CD4-positive, CD25-positive, alpha-beta regulatory T cell (primary cell): Measurements from ENCODE around the gene MRPS9. TPM values are rescaled to one million over a fixed set of nuclear protein-coding genes. Genes with fewer than 3 reads are reported as not detected.

Experiments
- ATAC-seq, 2 donors: fragments of 150-1000 bp; cut with Tn5 transposase; one replicate each; pipeline ENCODE4 v1.10.0; 2021; ENCODE audit warnings: low read depth in 2 of 2, moderate number of reproducible peaks in 2 of 2, moderate library complexity in 1 of 2
- DNase-seq, 3 donors: peaks; one replicate each; pipeline versions ENCODE4 v3.0.0 to v3.0.0-alpha.2; 2012 to 2022; ENCODE audit warnings: mixed read lengths in 1 of 3
- H3K27ac ChIP-seq: one replicate; pipeline ENCODE4 v1.7.0; 2013; ENCODE audit warnings: mild to moderate bottlenecking, low read length; ENCODE audit not compliant: insufficient read depth, poor library complexity, severe bottlenecking
- H3K27me3 ChIP-seq: one replicate; pipeline ENCODE4 v1.7.0; 2013; ENCODE audit warnings: low read length; ENCODE audit not compliant: control insufficient read depth, insufficient read depth
- H3K36me3 ChIP-seq: one replicate; pipeline ENCODE4 v1.7.0; 2013; ENCODE audit warnings: mild to moderate bottlenecking, low read length, moderate library complexity; ENCODE audit not compliant: control insufficient read depth, insufficient read depth
- H3K4me1 ChIP-seq: 2 replicates; pipeline ENCODE4 v1.7.0; 2013; ENCODE audit warnings: mild to moderate bottlenecking, low read length; ENCODE audit not compliant: insufficient read depth, control insufficient read depth, poor library complexity, severe bottlenecking
- H3K4me3 ChIP-seq: one replicate; pipeline ENCODE4 v1.7.0; 2013; ENCODE audit warnings: low read depth, mild to moderate bottlenecking, low read length, moderate library complexity
- H3K9me3 ChIP-seq, 2 experiments: 1 replicate in 1 of 2; 2 replicates in 1 of 2; pipeline ENCODE4 v1.7.0; 2013; ENCODE audit warnings: low read length in 2 of 2, mild to moderate bottlenecking in 1 of 2, moderate library complexity in 1 of 2; ENCODE audit not compliant: control insufficient read depth in 2 of 2
- H3K27ac Mint-ChIP-seq, 3 donors: one replicate each; pipeline ENCODE4 v1.8.0; 2020 to 2022; ENCODE audit warnings: mild to moderate bottlenecking in 3 of 3, mixed read lengths in 3 of 3, moderate library complexity in 2 of 3
- H3K27me3 Mint-ChIP-seq: one replicate; pipeline ENCODE4 v1.8.0; 2022; ENCODE audit warnings: mild to moderate bottlenecking, mixed read lengths
- H3K36me3 Mint-ChIP-seq: one replicate; pipeline ENCODE4 v1.8.0; 2020; ENCODE audit warnings: mixed read lengths
- H3K4me1 Mint-ChIP-seq, 4 donors: one replicate each; pipeline ENCODE4 v1.8.0; 2020 to 2022; ENCODE audit warnings: mixed read lengths in 4 of 4, mild to moderate bottlenecking in 1 of 4
- H3K4me3 Mint-ChIP-seq, 4 donors: one replicate each; pipeline ENCODE4 v1.8.0; 2020 to 2022; ENCODE audit warnings: mild to moderate bottlenecking in 4 of 4, mixed read lengths in 4 of 4, moderate library complexity in 3 of 4
- H3K9me3 Mint-ChIP-seq, 7 donors: one replicate each; pipeline ENCODE4 v1.8.0; 2020 to 2022; ENCODE audit warnings: mixed read lengths in 7 of 7, mild to moderate bottlenecking in 3 of 7, moderate library complexity in 2 of 7
- polyA plus RNA-seq, 4 donors: library from polyadenylated mRNA; unstranded; fragments of 300-500 nt; fragmentation: Illumina TruSeq; gene quantifications; one replicate each; pipeline ENCODE4 v1.2.3, GENCODE V29; 2021
- total RNA-seq: library from RNA; stranded (reverse); gene quantifications from one replicate; pipeline ENCODE4 v1.2.3, GENCODE V29; 2022

Gene MRPS9
- total and polyA plus RNA-seq, 5 donors from 2014 or later = 13.2 to 39.6 (median 32.2) TPM

DNA sequence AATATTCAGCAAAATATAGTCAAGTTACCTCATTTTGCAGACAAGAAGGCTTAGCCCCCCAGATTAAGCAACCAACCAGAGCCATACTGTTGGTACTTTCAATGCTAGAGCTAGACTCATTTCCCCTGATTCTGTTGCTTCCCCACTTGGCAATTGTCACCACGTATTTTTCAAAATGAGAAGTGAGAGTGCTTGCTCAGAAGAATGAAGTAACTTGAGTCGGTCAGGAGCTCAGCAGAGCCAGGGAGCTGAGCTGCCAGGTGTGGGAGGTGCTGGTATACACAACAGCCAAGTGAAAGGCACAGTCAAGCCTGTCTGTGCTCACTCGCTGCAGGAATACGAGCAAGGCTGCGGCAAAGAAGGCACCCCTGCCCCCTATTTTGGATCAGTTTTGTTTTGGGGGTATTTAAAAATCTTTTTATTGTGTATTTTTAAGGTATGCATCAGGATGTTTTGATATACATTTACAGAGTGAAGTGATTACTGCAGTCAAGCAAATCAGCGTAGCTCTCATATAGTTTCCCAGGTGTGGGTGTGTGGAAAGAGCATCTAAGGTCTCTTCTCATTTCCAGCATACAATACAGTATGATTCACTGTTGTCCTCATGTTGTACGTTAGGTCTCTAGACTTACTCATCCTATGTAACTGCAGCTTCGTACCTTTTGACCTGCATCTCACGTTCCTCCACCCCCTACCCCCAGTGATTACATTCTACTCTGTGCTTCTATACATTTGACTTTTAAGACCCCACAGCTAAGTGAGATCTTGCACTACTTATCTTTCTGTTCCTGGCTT lies 62.4 kb downstream of the MRPS9 start:
- Histone ChIP-seq H3K4me1 (no peaks in the 10 kb centered on the region), H3K27me3 (no peaks in the 10 kb centered on the region), H3K36me3 (peaks cover 35% of the 10 kb centered on the region), H3K27ac (no peak overlapping the region), H3K9me3 (no peaks in the 10 kb centered on the region), H3K4me3 (no peak overlapping the region)
- Mint-ChIP-seq H3K4me1 (no peaks in the 10 kb centered on the region), H3K36me3 (peaks cover 63% of the 10 kb centered on the region), H3K27me3 (no peaks in the 10 kb centered on the region), H3K27ac (no peak overlapping the region), H3K9me3 (no peaks in the 10 kb centered on the region), H3K4me3 (no peak overlapping the region)
- ATAC-seq (no peak), DNase-seq (no peak)

DNA sequence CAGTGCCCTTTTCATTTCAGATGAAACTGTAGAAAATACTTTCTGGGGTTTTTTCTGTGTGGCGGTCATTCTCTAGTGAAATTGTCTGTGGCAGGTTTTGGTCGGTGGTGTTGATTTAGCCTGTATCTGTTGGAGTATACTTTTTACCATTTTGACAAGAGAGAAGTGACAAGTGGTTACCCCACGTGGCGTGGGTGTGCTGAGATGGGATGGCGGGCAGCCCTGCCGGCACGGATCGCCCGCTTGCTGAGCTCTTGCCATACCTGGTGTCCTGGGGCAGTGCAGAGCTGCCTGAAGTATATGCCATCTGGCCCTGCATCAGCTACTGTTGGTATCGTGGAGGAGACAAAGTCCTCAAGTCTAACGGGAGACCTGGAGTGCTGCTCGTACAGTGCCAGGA lies 64.1 kb downstream of the MRPS9 start:
- H3K27ac Mint-ChIP-seq = peak overlapping the region in 1 of 3 donors; percentile 9
- H3K36me3 Mint-ChIP-seq = peaks cover 59% of the 10 kb centered on the region

DNA sequence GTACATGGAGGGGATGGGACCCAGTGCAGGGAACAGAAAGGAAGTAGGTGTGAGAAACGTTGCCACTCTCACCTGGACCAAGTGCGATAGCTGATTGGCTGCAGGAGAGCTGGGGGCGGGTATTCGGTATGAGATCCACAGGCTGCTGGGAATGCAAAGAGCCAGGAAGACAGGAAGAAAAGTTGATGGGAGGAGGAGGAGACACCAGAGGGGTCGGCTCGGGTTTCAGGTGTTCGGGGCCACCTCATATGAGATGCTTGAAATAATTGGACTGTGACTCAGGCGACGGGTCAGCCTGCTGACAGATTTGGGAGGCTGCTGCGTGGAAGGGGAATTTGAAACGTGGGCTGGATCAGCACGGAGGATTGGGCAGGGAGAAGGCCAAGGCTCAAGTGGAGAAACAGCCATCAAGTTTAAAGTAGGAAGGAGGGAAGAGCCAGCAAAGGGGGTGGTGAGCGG lies 65.1 kb downstream of the MRPS9 start:
- Mint-ChIP-seq H3K4me1 (no peaks in the 10 kb centered on the region), H3K36me3 (peaks cover 54% of the 10 kb centered on the region), H3K9me3 (no peaks in the 10 kb centered on the region), H3K27ac (no peak overlapping the region), H3K27me3 (no peaks in the 10 kb centered on the region), H3K4me3 (no peak overlapping the region)
- DNase-seq (no peak), ATAC-seq (no peak)
- H3K27ac ChIP-seq = no peak overlapping the region
- peaks cover 17% of the 10 kb centered on the region for H3K36me3 ChIP-seq
- no peaks in the 10 kb centered on the region for H3K27me3 ChIP-seq
- H3K9me3 ChIP-seq = no peaks in the 10 kb centered on the region
- no peak overlapping the region for H3K4me3 ChIP-seq
- H3K4me1 ChIP-seq = no peaks in the 10 kb centered on the region

More for the DNA sequence above, 64.1 kb downstream of the MRPS9 start:
- Histone ChIP-seq H3K27ac (no peak overlapping the region), H3K4me3 (no peak overlapping the region), H3K9me3 (no peaks in the 10 kb centered on the region), H3K36me3 (peaks cover 26% of the 10 kb centered on the region), H3K27me3 (no peaks in the 10 kb centered on the region), H3K4me1 (no peaks in the 10 kb centered on the region)
- H3K4me3 Mint-ChIP-seq = no peak overlapping the region
- ATAC-seq = no peak
- no peaks in the 10 kb centered on the region for H3K27me3 Mint-ChIP-seq
- H3K4me1 Mint-ChIP-seq = no peaks in the 10 kb centered on the region
- DNase-seq = no peak
- no peaks in the 10 kb centered on the region for H3K9me3 Mint-ChIP-seq

DNA sequence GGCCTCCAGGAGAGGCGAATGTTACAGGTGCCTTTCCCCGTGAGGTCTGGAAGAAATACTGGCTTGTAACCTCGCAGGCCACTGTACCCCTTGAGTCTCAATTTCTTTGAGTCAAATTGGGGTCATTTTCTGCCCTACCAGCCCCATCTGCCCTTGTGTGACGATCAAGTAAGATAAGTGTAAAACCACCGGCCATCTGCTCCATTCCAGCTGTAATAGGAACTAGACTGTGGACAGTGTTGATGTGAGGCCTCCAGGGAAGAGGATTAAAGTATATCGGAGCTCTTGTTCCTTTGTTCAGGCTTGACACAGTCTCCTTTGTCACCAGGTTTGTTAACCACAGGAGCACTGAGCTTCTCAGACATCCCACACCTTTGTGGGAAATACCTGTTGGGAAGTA lies 65.6 kb downstream of the MRPS9 start:
- ATAC-seq (no peak), DNase-seq (no peak)
- H3K4me3 Mint-ChIP-seq = no peak overlapping the region
- H3K9me3 ChIP-seq = no peaks in the 10 kb centered on the region
- no peak overlapping the region for H3K4me3 ChIP-seq
- H3K27ac Mint-ChIP-seq = no peak overlapping the region
- no peaks in the 10 kb centered on the region for H3K9me3 Mint-ChIP-seq
- no peaks in the 10 kb centered on the region for H3K27me3 Mint-ChIP-seq
- no peaks in the 10 kb centered on the region for H3K27me3 ChIP-seq
- peaks cover 52% of the 10 kb centered on the region for H3K36me3 Mint-ChIP-seq
- peaks cover 15% of the 10 kb centered on the region for H3K36me3 ChIP-seq
- no peaks in the 10 kb centered on the region for H3K4me1 Mint-ChIP-seq
- no peaks in the 10 kb centered on the region for H3K4me1 ChIP-seq
- no peak overlapping the region for H3K27ac ChIP-seq

DNA sequence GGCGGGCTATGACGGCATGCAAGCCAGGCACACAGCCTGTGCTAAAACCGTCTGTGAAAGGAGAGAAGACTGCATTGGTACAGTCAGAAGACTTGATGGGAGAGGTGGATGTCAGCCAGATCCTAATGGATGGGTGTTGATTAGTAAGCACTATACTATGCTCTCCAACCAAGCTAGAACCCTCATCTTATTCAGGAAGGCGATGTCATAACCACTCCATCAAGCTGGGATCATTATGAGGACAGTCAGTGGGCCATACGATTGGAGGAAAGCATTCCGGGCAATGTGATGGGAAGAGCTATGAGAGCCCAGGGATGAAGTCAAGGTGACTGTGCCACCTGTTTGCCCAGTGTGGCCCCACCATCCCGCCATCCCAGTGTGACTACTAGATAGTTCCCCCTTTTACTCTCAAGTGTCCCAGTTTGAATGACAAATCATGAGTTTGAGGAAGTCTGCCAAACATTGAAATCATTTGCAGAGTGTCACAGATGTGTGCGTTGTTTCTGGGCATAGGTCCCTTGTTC lies 66.4 kb downstream of the MRPS9 start:
- Mint-ChIP-seq H3K27ac (peak overlapping the region in 1 of 3 donors; percentile 1), H3K4me3 (no peak overlapping the region), H3K27me3 (no peaks in the 10 kb centered on the region), H3K4me1 (no peaks in the 10 kb centered on the region), H3K36me3 (peaks cover 53% of the 10 kb centered on the region), H3K9me3 (no peaks in the 10 kb centered on the region)
- DNase-seq (no peak), ATAC-seq (no peak)
- Histone ChIP-seq H3K4me3 (no peak overlapping the region), H3K27ac (no peak overlapping the region), H3K9me3 (no peaks in the 10 kb centered on the region), H3K27me3 (no peaks in the 10 kb centered on the region), H3K4me1 (no peaks in the 10 kb centered on the region), H3K36me3 (peaks cover 12% of the 10 kb centered on the region)

DNA sequence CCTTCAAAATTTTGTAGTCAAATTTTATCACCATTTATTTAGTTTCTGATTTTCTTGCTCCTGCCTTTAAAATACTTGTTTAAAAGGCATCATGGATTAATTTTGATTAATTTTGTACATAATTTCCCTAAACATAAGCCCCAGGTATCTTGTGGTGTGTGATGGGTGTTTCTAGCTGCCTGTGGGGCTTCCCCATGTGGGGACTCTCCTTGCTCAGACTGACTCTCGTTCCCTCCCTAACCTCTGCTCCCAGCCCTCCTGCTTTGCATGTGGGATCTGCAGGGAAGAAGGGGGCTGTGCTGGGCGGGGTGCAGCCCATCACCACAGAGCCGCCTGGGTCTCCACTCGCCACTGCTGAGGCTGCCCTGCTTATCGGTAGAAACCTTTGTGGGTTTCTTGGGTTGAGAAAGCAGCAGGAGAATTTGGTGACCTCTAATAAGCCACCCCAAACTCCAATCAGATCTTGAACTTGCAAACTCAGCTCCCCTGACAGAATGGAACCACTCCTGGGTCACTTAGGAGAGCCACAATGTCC lies 72.5 kb downstream of the MRPS9 start:
- H3K36me3 ChIP-seq = peaks cover 3% of the 10 kb centered on the region
- H3K27ac Mint-ChIP-seq = no peak overlapping the region
- H3K27ac ChIP-seq = no peak overlapping the region
- DNase-seq (no peak), ATAC-seq (no peak)
- H3K36me3 Mint-ChIP-seq = peaks cover 15% of the 10 kb centered on the region
- H3K4me1 Mint-ChIP-seq = peaks cover 0 to 5% (median 0%) of the 10 kb centered on the region in 4 donors
- peak overlapping the region in 1 of 4 donors; percentile 32 for H3K4me3 Mint-ChIP-seq
- H3K27me3 Mint-ChIP-seq = no peaks in the 10 kb centered on the region
- no peaks in the 10 kb centered on the region for H3K27me3 ChIP-seq
- no peak overlapping the region for H3K4me3 ChIP-seq
- no peaks in the 10 kb centered on the region for H3K9me3 Mint-ChIP-seq
- no peaks in the 10 kb centered on the region for H3K9me3 ChIP-seq
- no peaks in the 10 kb centered on the region for H3K4me1 ChIP-seq

DNA sequence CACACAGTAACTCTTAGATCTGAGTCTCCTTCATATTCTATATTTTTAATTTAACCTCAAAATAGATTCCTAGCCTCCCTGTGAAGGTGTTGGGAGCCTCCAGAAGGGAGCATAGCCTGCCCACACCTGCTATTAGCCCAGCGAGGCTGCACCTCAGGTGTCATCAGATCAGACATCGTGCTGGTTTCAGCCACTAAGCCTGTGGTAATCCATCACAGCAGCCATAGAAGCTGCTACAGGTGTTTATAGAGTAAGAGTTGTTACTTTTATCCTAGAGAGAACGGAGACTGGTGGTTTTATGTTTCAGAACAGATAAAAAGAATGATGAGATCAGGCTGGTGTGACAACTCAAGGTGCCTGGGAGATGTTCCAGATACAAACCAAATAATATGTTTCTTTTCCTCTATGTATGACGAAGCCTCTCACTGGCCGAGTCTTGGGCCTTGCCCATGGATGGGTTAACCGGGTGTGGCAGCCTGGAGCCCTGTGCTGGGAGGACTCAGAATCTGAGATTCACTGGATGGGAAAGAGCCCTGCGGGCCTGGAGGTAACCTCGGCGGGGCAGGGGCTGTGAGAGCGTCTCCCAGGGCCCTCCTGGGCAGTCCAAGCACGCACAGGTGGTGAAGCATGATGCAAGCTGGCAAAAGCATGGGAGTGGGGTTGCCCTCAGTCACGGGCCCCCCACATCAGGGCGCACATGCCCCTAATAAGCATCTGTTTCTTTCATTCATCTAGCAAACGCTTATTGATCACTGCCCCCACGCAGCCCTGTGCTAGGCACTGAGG lies 73.7 kb downstream of the MRPS9 start:
- no peak overlapping the region for H3K4me3 ChIP-seq
- Mint-ChIP-seq H3K27me3 (no peaks in the 10 kb centered on the region), H3K9me3 (no peaks in the 10 kb centered on the region), H3K27ac (peak overlapping the region in 1 of 3 donors; percentile 55), H3K36me3 (peaks cover 11% of the 10 kb centered on the region), H3K4me3 (no peak overlapping the region), H3K4me1 (peaks cover 0 to 5% (median 0%) of the 10 kb centered on the region in 4 donors)
- H3K27me3 ChIP-seq = no peaks in the 10 kb centered on the region
- no peaks in the 10 kb centered on the region for H3K9me3 ChIP-seq
- no peak for DNase-seq
- no peak overlapping the region for H3K27ac ChIP-seq
- H3K36me3 ChIP-seq = peaks cover 3% of the 10 kb centered on the region
- H3K4me1 ChIP-seq = no peaks in the 10 kb centered on the region
- no peak for ATAC-seq
